ENCODE measurements around the gene DCAF12L1. TPM values are rescaled to one million over a fixed set of nuclear protein-coding genes. Genes with fewer than 3 reads are reported as not detected.

The DCAF12L1 gene
- under 0.01 TPM in 1 of 2 replicates, not detected in the other for total RNA-seq

DNA sequence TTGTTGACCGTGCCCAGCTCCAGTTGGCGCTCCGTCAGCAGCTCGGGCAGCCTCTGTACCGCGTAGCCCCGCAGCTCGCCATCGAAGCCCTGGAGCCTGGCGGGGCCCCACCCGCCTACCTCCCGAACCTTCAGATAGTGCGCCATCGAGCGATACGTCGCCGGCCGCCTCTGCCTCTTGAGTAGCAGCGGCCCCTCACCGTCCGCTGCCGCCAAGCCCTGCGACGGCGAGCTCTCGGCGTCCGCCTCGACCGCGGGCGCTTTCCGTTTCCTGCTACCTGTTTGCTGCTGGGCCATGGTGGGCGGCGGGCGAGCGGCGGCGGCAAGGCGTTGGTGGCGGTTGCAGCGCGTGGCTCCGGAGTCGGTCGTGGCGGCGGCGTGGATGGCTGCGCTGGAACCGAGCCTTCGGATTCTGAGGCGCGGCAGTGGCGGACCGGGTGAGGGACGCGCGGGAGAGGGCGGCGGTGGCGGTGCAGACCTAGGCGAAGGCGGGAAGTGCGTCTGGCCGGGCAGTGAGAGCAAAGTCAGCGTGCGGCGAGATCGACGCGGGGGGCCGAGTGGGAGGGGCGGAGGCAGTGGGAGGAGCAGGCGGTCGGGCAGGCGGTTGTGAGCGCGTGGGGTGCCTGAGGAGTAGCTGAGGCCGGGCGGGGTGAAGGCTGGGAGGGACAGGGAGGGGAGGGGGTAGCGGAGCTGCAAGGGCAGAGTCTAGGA lies at the start of gene DCAF12L1:
Gene DCAF12L1 (minus strand): TSS at position 502 of the 710 bp plus-strand sequence. CDS start 206 bp downstream, at position 296.

